Measurements from ENCODE around the gene KLK7.

The KLK7 gene

GRCh38 chr19:50998686-50999085 lies 15.0 kb upstream of the KLK7 start:
- no peak for TF ChIP-seq OSR1 (CRISPR knock-in tag; IDR thresholded peaks at IDR 0.05)
- TF ChIP-seq ARNTL (CRISPR knock-in tag; IDR thresholded peaks at IDR 0.05; ENCODE audit: borderline replicate concordance, low read depth), result no peak
- TF ChIP-seq ESRRG (CRISPR knock-in tag; IDR thresholded peaks at IDR 0.05), result no peak
- no peak for TF ChIP-seq PPARA (CRISPR knock-in tag; IDR thresholded peaks at IDR 0.05; ENCODE audit: borderline replicate concordance)
- TF ChIP-seq PATZ1 (CRISPR knock-in tag; IDR thresholded peaks at IDR 0.05; ENCODE audit: borderline replicate concordance), result no peak
- no peak for TF ChIP-seq ISL1 (CRISPR knock-in tag; IDR thresholded peaks at IDR 0.05)
- TF ChIP-seq, protein P1, sequence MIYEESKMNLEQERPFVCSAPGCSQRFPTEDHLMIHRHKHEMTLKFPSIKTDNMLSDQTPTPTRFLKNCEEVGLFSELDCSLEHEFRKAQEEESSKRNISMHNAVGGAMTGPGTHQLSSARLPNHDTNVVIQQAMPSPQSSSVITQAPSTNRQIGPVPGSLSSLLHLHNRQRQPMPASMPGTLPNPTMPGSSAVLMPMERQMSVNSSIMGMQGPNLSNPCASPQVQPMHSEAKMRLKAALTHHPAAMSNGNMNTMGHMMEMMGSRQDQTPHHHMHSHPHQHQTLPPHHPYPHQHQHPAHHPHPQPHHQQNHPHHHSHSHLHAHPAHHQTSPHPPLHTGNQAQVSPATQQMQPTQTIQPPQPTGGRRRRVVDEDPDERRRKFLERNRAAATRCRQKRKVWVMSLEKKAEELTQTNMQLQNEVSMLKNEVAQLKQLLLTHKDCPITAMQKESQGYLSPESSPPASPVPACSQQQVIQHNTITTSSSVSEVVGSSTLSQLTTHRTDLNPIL (CRISPR knock-in tag; IDR thresholded peaks at IDR 0.05; ENCODE audit: low read depth), result no peak
- TF ChIP-seq TCF4 (CRISPR knock-in tag; IDR thresholded peaks at IDR 0.05; ENCODE audit: borderline replicate concordance), result no peak
- TF ChIP-seq POU6F1 (CRISPR knock-in tag; IDR thresholded peaks at IDR 0.05; ENCODE audit: borderline replicate concordance, low read depth), result no peak
- TF ChIP-seq, protein P2, sequence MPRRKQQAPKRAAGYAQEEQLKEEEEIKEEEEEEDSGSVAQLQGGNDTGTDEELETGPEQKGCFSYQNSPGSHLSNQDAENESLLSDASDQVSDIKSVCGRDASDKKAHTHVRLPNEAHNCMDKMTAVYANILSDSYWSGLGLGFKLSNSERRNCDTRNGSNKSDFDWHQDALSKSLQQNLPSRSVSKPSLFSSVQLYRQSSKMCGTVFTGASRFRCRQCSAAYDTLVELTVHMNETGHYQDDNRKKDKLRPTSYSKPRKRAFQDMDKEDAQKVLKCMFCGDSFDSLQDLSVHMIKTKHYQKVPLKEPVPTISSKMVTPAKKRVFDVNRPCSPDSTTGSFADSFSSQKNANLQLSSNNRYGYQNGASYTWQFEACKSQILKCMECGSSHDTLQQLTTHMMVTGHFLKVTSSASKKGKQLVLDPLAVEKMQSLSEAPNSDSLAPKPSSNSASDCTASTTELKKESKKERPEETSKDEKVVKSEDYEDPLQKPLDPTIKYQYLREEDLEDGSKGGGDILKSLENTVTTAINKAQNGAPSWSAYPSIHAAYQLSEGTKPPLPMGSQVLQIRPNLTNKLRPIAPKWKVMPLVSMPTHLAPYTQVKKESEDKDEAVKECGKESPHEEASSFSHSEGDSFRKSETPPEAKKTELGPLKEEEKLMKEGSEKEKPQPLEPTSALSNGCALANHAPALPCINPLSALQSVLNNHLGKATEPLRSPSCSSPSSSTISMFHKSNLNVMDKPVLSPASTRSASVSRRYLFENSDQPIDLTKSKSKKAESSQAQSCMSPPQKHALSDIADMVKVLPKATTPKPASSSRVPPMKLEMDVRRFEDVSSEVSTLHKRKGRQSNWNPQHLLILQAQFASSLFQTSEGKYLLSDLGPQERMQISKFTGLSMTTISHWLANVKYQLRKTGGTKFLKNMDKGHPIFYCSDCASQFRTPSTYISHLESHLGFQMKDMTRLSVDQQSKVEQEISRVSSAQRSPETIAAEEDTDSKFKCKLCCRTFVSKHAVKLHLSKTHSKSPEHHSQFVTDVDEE (CRISPR knock-in tag; IDR thresholded peaks at IDR 0.05), result no peak
- no peak for TF ChIP-seq SNAI2 (CRISPR knock-in tag; IDR thresholded peaks at IDR 0.05)
- no peak for TF ChIP-seq ZC3H10 (CRISPR knock-in tag; IDR thresholded peaks at IDR 0.05)
- ATAC-seq, result no peak

GRCh38 chr19:50998061-50998460 lies 14.3 kb upstream of the KLK7 start:
- TF ChIP-seq, protein P1 (CRISPR knock-in tag; IDR thresholded peaks at IDR 0.05; ENCODE audit: low read depth), result no peak
- TF ChIP-seq ZC3H10 (CRISPR knock-in tag; IDR thresholded peaks at IDR 0.05), result no peak
- no peak for TF ChIP-seq TCF4 (CRISPR knock-in tag; IDR thresholded peaks at IDR 0.05; ENCODE audit: borderline replicate concordance)
- TF ChIP-seq RARB (CRISPR knock-in tag; IDR thresholded peaks at IDR 0.05), result no peak
- TF ChIP-seq, protein P3, sequence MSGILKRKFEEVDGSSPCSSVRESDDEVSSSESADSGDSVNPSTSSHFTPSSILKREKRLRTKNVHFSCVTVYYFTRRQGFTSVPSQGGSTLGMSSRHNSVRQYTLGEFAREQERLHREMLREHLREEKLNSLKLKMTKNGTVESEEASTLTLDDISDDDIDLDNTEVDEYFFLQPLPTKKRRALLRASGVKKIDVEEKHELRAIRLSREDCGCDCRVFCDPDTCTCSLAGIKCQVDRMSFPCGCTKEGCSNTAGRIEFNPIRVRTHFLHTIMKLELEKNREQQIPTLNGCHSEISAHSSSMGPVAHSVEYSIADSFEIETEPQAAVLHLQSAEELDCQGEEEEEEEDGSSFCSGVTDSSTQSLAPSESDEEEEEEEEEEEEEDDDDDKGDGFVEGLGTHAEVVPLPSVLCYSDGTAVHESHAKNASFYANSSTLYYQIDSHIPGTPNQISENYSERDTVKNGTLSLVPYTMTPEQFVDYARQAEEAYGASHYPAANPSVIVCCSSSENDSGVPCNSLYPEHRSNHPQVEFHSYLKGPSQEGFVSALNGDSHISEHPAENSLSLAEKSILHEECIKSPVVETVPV (CRISPR knock-in tag; IDR thresholded peaks at IDR 0.05), result no peak
- TF ChIP-seq ESRRG (CRISPR knock-in tag; IDR thresholded peaks at IDR 0.05), result no peak
- no peak for TF ChIP-seq ZNF70 (CRISPR knock-in tag; IDR thresholded peaks at IDR 0.05)
- no peak for TF ChIP-seq CSDC2 (CRISPR knock-in tag; IDR thresholded peaks at IDR 0.05)
- TF ChIP-seq TOX (CRISPR knock-in tag; IDR thresholded peaks at IDR 0.05; ENCODE audit: borderline replicate concordance), result no peak
- TF ChIP-seq ISL1 (CRISPR knock-in tag; IDR thresholded peaks at IDR 0.05), result no peak
- TF ChIP-seq PATZ1 (CRISPR knock-in tag; IDR thresholded peaks at IDR 0.05; ENCODE audit: borderline replicate concordance), result no peak
- TF ChIP-seq, protein P2 (CRISPR knock-in tag; IDR thresholded peaks at IDR 0.05), result no peak
- ATAC-seq, result no peak
